ENCODE measurements around the gene MTCL1.

The MTCL1 gene

GRCh38 chr18:8688216-8688800 is 17.0 kb upstream of the MTCL1 start:
- no peak for DNase-seq

- no peak for DNase-seq
Observed at GRCh38 chr18:8688816-8689215, 16.5 kb upstream of the MTCL1 start.

GRCh38 chr18:8689517-8689916 is 15.8 kb upstream of the MTCL1 start:
- DNase-seq, result no peak

- DNase-seq, result no peak
Observed at GRCh38 chr18:8694891-8695290, 10.5 kb upstream of the MTCL1 start.

GRCh38 chr18:8695932-8696517 is 9.3 kb upstream of the MTCL1 start:
- DNase-seq, result no peak

- DNase-seq, result peak; percentile 80 to 86
Observed at GRCh38 chr18:8696749-8697211, 8.6 kb upstream of the MTCL1 start.

GRCh38 chr18:8699126-8699525 is 6.2 kb upstream of the MTCL1 start:
- no peak for DNase-seq

- no peak for DNase-seq
Observed at GRCh38 chr18:8699948-8700347, 5.4 kb upstream of the MTCL1 start.

- DNase-seq, result no peak
Observed at GRCh38 chr18:8701546-8702118, 3.7 kb upstream of the MTCL1 start.

- DNase-seq, result no peak
Observed at GRCh38 chr18:8702668-8703067, 2.7 kb upstream of the MTCL1 start.

GRCh38 chr18:8703092-8703709 is 2.2 kb upstream of the MTCL1 start:
- peak in 1 of 2 donors; percentile 12 for DNase-seq

GRCh38 chr18:8703781-8704301 is 1.5 kb upstream of the MTCL1 start:
- peak in 1 of 2 donors; percentile 15 for DNase-seq

GRCh38 chr18:8704361-8705237 is 757 bp upstream of the MTCL1 start:
- peak; percentile 86 to 90 for DNase-seq

- peak; percentile 19 to 29 for DNase-seq
Observed at GRCh38 chr18:8705961-8706790, 820 bp downstream of the MTCL1 start.

- peak; percentile 8 to 20 for DNase-seq
Observed at GRCh38 chr18:8706791-8707555, 1.6 kb downstream of the MTCL1 start.

GRCh38 chr18:8707556-8708300 is 2.4 kb downstream of the MTCL1 start:
- no peak for DNase-seq

- peak in 1 of 2 donors; percentile 11 for DNase-seq
Observed at GRCh38 chr18:8708670-8709069, 3.3 kb downstream of the MTCL1 start.

GRCh38 chr18:8709248-8710059 is 4.1 kb downstream of the MTCL1 start:
- peak in 1 of 2 donors; percentile 6 for DNase-seq

- DNase-seq, result no peak
Observed at GRCh38 chr18:8711736-8712135, 6.4 kb downstream of the MTCL1 start.
